Keratinocyte (primary cell): ENCODE measurements around the gene SLC25A47. TPM values are rescaled to one million over a fixed set of nuclear protein-coding genes. Genes with fewer than 3 reads are reported as not detected.

Experiments
- DNase-seq: peaks from one replicate; pipeline ENCODE4 v3.0.0-alpha.2; 2011; ENCODE audit warnings: low read depth, missing footprints, low spot score
- FAIRE-seq: peaks from 2 replicates; lab custom pipeline; 2011; peaks lifted over from hg19 to GRCh38; lab: Jason Lieb, UNC
- H2AFZ ChIP-seq: 2 replicates; pipeline ENCODE4 v1.6.0; 2012; ENCODE audit warnings: low read length, control low read depth, inconsistent platforms; ENCODE audit not compliant: control insufficient read depth
- H3K27ac ChIP-seq: 2 replicates; pipeline ENCODE4 v1.5.1; 2011; ENCODE audit warnings: low read length; ENCODE audit not compliant: control insufficient read depth, insufficient read depth
- H3K27me3 ChIP-seq: 3 replicates; pipeline ENCODE4 v1.6.0; 2011; ENCODE audit warnings: low read length; ENCODE audit not compliant: control insufficient read depth, insufficient read depth; ENCODE audit errors: extremely low read depth
- H3K36me3 ChIP-seq, 2 experiments: 2 replicates in 1 of 2; 3 replicates in 1 of 2; pipeline ENCODE4 v1.5.1; 2011; ENCODE audit warnings: low read length in 2 of 2, mild to moderate bottlenecking in 1 of 2; ENCODE audit not compliant: control insufficient read depth in 2 of 2, insufficient read depth in 2 of 2; ENCODE audit errors: extremely low read depth in 1 of 2
- H3K4me1 ChIP-seq: 3 replicates; pipeline ENCODE4 v1.5.1; 2011; ENCODE audit warnings: low read length; ENCODE audit not compliant: control insufficient read depth, insufficient read depth; ENCODE audit errors: extremely low read depth
- H3K4me2 ChIP-seq: 3 replicates; pipeline ENCODE4 v1.6.0; 2011; ENCODE audit warnings: low read depth, low read length; ENCODE audit not compliant: control insufficient read depth, insufficient read depth; ENCODE audit errors: extremely low read depth
- H3K4me3 ChIP-seq, 3 experiments: fragments of 200-600 bp in 1 of 3; sonication (generic) in 1 of 3; 2 replicates in 2 of 3; 3 replicates in 1 of 3; pipeline ENCODE4 v1.5.1; 2011 to 2016; ENCODE audit warnings: low read length in 3 of 3, mild to moderate bottlenecking in 3 of 3, control low read depth in 2 of 3, inconsistent platforms in 1 of 3, low read depth in 1 of 3, mixed read lengths in 1 of 3, mixed run types in 1 of 3, moderate library complexity in 1 of 3; ENCODE audit not compliant: control insufficient read depth in 2 of 3, insufficient read depth in 2 of 3; ENCODE audit errors: extremely low read depth in 1 of 3
- H3K79me2 ChIP-seq: 2 replicates; pipeline ENCODE4 v1.6.0; 2012; ENCODE audit warnings: low read length; ENCODE audit not compliant: control insufficient read depth, insufficient read depth
- H3K9ac ChIP-seq: 3 replicates; pipeline ENCODE4 v1.6.0; 2011; ENCODE audit warnings: low read length; ENCODE audit not compliant: control insufficient read depth, insufficient read depth; ENCODE audit errors: extremely low read depth
- H3K9me1 ChIP-seq: 3 replicates; pipeline ENCODE4 v1.6.0; 2011; ENCODE audit warnings: low read length; ENCODE audit not compliant: control insufficient read depth, insufficient read depth; ENCODE audit errors: extremely low read depth
- H3K9me3 ChIP-seq: 2 replicates; pipeline ENCODE4 v1.5.1; 2012; ENCODE audit warnings: low read depth, low read length; ENCODE audit not compliant: control insufficient read depth
- H4K20me1 ChIP-seq: 3 replicates; pipeline ENCODE4 v1.6.0; 2011; ENCODE audit warnings: low read length; ENCODE audit not compliant: control insufficient read depth, insufficient read depth; ENCODE audit errors: extremely low read depth
- CTCF ChIP-seq, 3 experiments: IDR thresholded peaks in 1 of 3; conservative IDR thresholded peaks in 1 of 3; optimal IDR thresholded peaks in 1 of 3; 2 replicates in 2 of 3; 3 replicates in 1 of 3; pipeline versions ENCODE3 to v1.5.1; 2011; ENCODE audit warnings: low read length in 3 of 3, mild to moderate bottlenecking in 3 of 3, moderate library complexity in 2 of 3, control low read depth in 1 of 3, inconsistent platforms in 1 of 3; ENCODE audit not compliant: insufficient read depth in 2 of 3; ENCODE audit errors: extremely low read depth in 1 of 3
- EZH2 ChIP-seq: IDR thresholded peaks from one replicate; pipeline ENCODE4 v1.6.1; 2012; ENCODE audit warnings: inconsistent platforms, mild to moderate bottlenecking, low read length, moderate library complexity
- dilution Hi-C: fragments of 300-500 bp; cut with MboI; formaldehyde crosslinking; loops from one replicate; pipeline ENCODE4 v1.7.0; 2020; ENCODE audit warnings: low sequenced_read_pairs; ENCODE audit not compliant: extremely low pct_ligation_motif_present
- polyA plus RNA-seq, 5 experiments: library from polyadenylated mRNA; depleted of rRNA in 3 of 5; stranded (reverse) in 3 of 5; stranded (forward) in 1 of 5; unstranded in 1 of 5; fragments of >200 nt; gene quantifications; 1 replicate in 1 of 5; 2 replicates in 3 of 5; 3 replicates in 1 of 5; pipeline versions ENCODE4 v1.2.1 to v1.2.3, GENCODE V29; 2011 to 2012; ENCODE audit warnings: missing spikeins in 2 of 5, low read depth in 1 of 5, low replicate concordance in 1 of 5

The SLC25A47 gene
- polyA plus RNA-seq, 1 donor (not counting 4 experiments of a cell fraction or from before 2014, with no cell fraction given) = not detected

GRCh38 chr14:100330007-100330344 lies 6.8 kb downstream of the SLC25A47 start:
- Histone ChIP-seq H3K4me1 (no peaks in the 10 kb centered on the region), H3K27ac (no peak overlapping the region), H3K9me1 (no peaks in the 10 kb centered on the region), H4K20me1 (no peaks in the 10 kb centered on the region), H3K79me2 (no peaks in the 10 kb centered on the region), H3K9me3 (no peaks in the 10 kb centered on the region), H2AFZ (no peak overlapping the region), H3K4me3 (no peak overlapping the region), H3K36me3 (peaks cover 3 to 7% of the 10 kb centered on the region in 2 experiments), H3K9ac (no peak overlapping the region), H3K27me3 (peaks cover 1% of the 10 kb centered on the region), H3K4me2 (no peak overlapping the region)
- dilution Hi-C loops = no loop called here
- DNase-seq (no peak), FAIRE-seq (no peak)
- TF ChIP-seq CTCF (optimal IDR thresholded peaks at IDR 0.05 in 1 of 3, IDR thresholded peaks at IDR 0.05 in 1 of 3, conservative IDR thresholded peaks at IDR 0.05 in 1 of 3; ENCODE audit: extremely low read depth in 1 of 3, insufficient read depth in 2 of 3, low read length in 3 of 3) (no peak), EZH2 (no peak)

GRCh38 chr14:100330388-100330931 lies 7.3 kb downstream of the SLC25A47 start:
- dilution Hi-C loops = no loop called here
- Histone ChIP-seq H3K9me3 (no peaks in the 10 kb centered on the region), H3K4me3 (no peak overlapping the region), H3K9me1 (no peaks in the 10 kb centered on the region), H2AFZ (no peak overlapping the region), H3K4me2 (no peak overlapping the region), H3K27me3 (no peaks in the 10 kb centered on the region), H3K9ac (no peak overlapping the region), H3K79me2 (no peaks in the 10 kb centered on the region), H4K20me1 (no peaks in the 10 kb centered on the region), H3K36me3 (peaks cover 3 to 10% of the 10 kb centered on the region in 2 experiments), H3K4me1 (no peaks in the 10 kb centered on the region), H3K27ac (no peak overlapping the region)
- FAIRE-seq = no peak
- DNase-seq = no peak
- no peak for TF ChIP-seq CTCF (optimal IDR thresholded peaks at IDR 0.05 in 1 of 3, IDR thresholded peaks at IDR 0.05 in 1 of 3, conservative IDR thresholded peaks at IDR 0.05 in 1 of 3; ENCODE audit: extremely low read depth in 1 of 3, insufficient read depth in 2 of 3, low read length in 3 of 3)
- TF ChIP-seq EZH2 = no peak
